ENCODE measurements around the gene ONECUT3.

DNA sequence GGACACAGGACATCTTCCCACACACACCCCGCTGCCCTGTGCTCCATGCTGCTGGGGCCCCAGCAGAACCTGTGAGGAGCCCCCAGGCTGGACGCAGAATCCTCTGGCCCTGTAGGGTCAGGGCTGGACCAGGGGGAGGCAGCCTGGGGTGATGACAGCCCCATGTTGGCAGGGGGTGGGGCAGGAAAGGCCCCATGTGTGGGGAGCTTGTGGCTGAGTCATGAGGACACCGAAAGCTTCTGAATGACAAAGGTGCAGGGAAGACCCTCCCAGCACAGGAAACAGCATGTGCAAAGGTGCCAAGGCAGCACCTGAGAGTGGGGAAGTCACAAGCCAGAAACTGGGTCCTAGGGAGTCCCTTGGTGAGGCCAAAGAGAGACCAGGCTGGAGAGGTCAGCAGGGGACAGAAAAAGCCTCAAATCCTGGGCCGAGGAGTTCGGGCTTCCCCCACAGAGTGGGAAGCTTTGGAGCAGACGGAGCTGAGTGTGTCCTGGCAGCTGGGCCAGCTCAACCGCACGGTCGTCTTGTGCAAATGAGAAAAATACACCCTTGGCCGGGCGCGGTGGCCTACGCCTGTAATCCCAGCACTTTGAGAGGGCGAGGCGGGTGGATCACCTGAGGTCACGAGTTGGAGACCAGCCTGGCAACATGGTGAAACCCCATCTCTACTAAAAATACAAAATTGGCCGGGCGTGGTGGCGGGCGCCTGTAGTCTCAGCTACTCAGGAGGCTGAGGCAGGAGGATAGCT lies 41.3 kb downstream of the ONECUT3 start:
- TF ChIP-seq CTCF (IDR thresholded peaks at IDR 0.05) (no peak), EP300 (IDR thresholded peaks at IDR 0.05) (no peak), POLR2A (IDR thresholded peaks at IDR 0.05) (no peak)
